GM18868 (cell line): ENCODE measurements around the gene GATAD1.
"Not testable (repeated sequence)": the region's sequence is repeated elsewhere in the genome, so short reads cannot be mapped to it uniquely, and the experiment has no call there.

ENCODE experiments used
- ATAC-seq: cut with Tn5 transposase; IDR thresholded peaks from one replicate; pipeline ENCODE4 v1.9.1; 2021; ENCODE audit warnings: mild to moderate bottlenecking, moderate library complexity; ENCODE audit not compliant: unreplicated experiment

The GATAD1 gene

DNA sequence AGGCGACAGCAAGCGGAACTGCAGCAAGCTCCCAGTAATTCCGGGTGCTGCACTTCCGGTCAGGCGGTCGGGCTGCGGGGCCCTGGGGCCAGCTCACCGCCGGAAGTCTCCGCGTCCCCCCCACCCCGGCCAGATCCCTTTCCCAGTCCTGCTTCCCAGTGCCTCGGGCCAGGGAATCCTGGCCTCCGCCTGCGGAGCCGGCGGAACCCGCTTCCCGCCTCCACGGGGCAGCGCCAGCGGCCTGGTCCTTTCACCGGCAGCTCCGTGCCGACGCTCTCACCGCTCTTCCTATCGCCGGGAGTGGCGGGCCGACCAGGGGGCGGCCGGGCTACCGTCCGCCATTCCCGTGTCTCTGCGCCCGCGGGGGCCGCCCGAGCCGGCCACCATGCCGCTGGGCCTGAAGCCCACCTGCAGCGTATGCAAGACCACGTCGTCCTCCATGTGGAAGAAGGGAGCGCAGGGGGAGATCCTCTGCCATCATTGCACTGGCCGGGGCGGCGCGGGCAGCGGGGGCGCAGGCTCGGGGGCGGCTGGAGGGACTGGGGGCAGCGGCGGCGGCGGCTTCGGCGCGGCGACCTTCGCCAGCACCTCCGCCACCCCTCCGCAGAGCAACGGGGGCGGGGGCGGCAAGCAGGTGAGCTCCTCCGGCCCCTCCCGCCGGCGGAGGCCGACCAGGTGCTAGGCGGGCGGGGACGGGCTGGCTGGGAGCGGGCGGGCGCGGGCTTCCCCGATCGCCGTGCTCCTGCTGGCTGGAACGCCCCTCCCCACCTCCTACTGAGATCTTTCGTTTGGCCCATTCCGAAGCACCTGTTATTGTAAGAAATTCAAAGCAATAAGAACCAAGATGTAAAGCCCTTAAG is at the start of gene GATAD1:
Gene GATAD1 (plus strand): TSS at position 138 of the 860 bp plus-strand sequence. CDS start 248 bp downstream, at position 386.
- ATAC-seq = peak; percentile 91

GRCh38 chr7:92397542-92397941 is 49.7 kb upstream of the GATAD1 start:
- ATAC-seq = no peak

GRCh38 chr7:92400013-92400412 is 47.3 kb upstream of the GATAD1 start:
- ATAC-seq = no peak

DNA sequence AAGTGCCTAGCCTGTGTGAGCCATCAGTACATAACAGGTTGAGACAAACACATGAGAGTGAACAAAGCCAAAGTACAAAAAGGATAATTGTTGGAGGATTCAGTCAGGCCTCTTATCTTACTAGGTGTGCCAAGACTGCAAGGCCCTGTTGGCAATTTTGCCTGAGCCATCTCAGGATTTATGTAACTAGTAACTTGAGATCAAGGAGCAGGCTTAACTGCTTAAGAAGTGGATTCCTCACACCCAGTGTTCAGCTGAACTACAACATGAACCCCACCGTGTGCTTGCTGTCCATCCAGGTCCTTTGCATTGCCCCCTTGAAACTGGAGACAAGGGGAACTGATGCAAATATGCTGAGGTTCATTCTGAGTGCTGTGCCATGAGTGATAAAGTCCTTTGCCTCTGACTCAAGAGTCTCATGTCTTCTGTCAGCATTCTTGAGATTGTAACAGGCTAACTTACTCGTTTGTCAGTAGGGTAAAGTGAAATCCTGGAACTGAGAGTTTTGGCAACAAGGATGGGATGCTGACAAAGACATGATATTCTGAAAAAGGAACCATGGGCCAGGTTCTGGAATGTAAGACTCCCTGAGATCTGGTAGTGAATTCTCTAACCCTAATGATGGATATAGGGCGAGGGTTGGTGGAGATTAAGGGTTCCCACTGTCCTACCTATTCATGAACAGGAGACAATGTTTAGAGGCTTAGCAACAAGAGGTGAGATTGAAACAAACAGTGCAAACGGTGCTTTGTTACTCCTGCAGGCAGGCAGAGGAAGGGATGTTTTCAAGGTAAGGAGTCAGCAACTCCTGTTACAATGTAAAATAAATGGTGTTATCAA is 44.1 kb upstream of the GATAD1 start:
- no peak for ATAC-seq

DNA sequence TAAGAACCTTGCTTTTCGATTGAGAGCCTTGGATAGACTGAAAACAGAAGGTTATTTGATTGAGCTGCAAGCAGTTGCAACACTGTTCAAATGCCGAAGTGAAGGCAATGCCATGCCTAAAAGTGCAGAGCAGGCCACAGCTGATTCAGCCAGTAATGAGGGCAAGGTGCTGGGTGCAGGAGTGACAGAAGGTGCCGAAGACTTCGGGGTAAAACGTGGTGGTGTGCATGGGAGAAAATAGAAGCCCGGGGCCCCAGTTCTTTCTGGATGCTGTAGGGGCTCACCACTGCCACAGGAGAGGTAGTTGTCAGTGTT is 43.6 kb upstream of the GATAD1 start:
- ATAC-seq = no peak

GRCh38 chr7:92404170-92404614 is 43.1 kb upstream of the GATAD1 start:
- ATAC-seq = no peak

DNA sequence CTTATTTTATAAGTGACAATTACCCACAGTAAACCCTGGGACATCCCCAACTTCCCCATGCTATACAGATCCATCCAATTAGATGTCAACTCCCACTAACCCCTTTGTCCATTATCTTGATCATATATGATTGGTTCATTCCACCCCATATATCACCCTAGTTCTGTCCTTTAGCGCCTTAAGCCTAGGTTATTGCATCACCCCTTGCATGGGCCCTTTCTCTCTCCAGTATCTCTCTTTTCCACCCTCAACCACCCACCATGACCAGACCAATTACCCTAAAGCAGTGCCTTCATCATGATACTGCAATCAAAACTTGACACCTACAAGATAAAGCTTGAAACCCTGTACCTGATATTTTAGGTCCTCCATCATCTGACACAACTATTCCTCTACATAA is 37.9 kb upstream of the GATAD1 start:
- ATAC-seq = no peak

- not testable (repeated sequence) for ATAC-seq
Observed at GRCh38 chr7:92410162-92410561, 37.1 kb upstream of the GATAD1 start.

- ATAC-seq = no peak
Observed at GRCh38 chr7:92412745-92413144, 34.5 kb upstream of the GATAD1 start.

DNA sequence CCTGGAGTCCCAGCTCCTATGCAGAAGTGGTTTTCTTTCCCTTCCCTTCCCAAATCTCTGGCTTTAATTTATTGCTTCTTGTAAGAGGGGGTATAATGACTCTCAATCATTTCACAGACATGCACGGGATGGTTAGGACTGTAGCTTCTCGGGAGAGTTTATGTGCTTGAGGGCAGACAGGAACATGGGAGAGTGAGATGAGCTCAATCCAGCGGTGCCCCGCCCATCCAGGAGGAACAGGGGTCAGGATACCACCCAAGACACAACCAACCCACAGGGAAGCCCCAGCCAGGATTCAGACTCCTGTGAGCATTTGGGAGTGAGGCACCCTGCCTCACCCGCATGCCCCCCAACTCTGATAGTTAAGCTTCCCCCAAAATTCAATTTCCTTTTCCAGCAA is 33.7 kb upstream of the GATAD1 start:
- ATAC-seq = no peak

DNA sequence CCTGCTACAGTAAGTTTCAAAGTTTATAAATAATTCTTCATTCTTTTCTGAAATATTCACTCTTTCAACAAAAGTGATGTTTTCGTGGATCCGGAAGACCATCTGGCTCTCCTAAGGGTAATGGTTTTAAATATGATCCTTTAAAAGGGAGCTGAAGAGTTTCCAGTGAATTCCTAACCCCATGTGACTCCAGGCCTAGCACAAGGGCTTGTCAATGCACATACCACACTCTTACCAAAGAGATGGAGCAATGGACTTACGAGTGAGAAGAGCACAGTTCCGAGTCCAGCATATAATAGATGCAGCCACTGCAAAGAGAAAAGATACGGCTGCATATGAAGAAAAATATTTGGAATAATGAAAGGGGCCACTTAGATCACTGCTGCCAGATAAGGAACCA is 32.1 kb upstream of the GATAD1 start:
- ATAC-seq = no peak

- no peak for ATAC-seq
Observed at GRCh38 chr7:92417913-92418312, 29.4 kb upstream of the GATAD1 start.

GRCh38 chr7:92421676-92422435 is 25.4 kb upstream of the GATAD1 start:
- ATAC-seq = no peak

DNA sequence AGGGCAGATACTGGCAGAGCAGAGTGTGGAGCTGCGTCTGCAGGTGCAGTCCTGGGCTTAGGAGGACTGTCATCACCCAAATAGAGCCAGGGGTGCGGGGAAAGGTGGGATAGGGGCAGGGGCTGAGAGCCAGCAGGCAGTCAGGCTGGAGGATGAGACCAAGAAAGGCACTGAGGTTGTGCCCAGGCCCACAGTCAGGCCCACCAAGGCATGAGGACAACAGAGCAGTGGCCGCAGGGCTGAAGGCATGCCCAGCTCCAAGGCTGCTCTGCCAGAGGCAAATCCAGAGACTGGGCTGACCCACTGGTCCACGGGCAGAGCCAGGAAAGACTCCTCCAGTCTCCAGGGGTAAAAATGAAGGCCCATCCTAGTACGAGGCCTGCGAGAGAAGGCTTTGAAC is 24.4 kb upstream of the GATAD1 start:
- no peak for ATAC-seq

DNA sequence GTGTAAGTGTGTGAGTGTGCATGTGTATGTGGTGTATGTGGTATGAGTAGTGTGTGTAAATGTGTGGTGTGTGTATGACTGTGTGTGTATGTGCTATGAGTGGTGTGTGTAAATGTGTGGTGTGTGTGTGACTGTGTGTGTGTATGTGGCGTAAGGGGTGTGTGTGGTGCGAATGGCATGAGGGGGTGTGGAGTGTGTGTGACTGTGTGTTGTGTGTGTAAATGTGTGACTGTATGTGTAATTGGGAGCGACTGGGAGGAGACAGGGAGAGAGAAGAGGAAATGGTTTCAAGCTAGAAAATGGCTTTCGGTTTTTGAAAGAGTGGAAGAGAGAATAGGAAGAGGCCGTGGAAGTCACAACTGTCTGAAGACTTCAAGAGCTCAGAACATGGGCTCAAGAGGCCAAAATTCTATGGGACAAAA is 23.6 kb upstream of the GATAD1 start:
- ATAC-seq = no peak

DNA sequence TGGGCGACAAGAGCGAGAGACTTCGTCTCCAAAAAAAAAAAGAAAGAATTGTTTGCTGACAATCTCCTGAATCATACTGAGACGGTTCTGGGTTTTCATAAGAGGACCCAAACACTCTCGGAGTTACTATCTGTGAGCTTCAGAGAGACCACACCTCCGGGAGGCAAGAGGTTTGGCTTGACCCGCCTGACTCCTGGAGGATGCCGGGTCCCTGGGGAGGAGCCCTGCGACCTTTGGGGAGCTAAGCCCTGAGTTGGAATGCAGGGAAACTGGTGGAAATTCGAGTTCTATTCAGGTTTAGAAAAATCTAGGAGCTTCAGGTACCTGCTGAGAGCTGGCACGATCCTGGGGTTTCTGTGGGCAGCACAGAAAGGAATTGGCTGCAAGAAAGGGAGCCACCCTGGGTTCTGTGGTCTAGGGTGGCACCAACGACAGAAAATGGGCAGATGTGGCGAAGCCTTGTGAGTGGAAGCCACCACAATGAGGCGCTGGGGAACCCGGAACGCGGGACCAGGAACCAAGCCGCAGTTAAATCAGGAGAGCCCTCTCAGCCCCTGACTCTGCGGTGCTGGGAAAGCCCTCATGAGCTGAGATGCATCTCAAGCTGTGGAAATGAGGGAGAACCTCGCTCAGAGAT is 21.9 kb upstream of the GATAD1 start:
- no peak for ATAC-seq

DNA sequence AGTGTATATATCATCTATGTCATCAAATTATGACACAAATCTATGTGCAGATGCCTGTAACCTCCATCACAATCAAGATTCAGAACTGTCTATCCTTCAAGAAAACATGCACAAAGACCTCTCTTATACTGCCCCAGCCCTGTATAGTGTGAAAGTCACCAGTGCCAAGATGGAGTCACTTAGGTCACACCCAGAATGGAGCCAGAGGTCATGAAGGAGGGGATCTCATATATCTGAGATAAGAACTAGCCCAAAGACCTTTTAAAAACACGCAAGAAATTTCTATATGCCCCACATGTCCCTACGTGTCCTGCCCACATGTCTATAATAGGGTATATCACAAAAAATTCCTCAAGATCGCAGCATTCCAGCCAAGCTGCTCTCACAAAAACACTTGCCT is 20.1 kb upstream of the GATAD1 start:
- no peak for ATAC-seq

- ATAC-seq = no peak
Observed at GRCh38 chr7:92432299-92432946, 14.9 kb upstream of the GATAD1 start.

DNA sequence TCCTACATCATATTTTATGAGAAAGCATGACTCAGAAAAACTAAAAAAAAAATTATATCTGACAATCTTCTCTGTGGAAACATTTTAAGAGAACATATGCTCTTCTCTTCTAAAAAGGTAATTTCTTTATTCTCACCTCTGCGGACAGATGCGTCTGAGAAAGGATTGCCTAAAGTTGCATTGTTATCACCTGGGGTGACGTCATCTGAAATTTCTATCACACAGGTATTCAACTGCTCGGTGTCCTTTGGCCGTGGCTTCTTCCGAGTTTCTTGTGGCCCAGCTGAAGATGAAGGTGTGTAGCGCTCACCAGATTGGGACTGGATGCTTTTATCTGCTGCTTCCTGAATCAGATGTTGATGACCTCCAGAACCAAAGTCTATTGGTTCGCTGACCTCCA is 14.3 kb upstream of the GATAD1 start:
- no peak for ATAC-seq

GRCh38 chr7:92435542-92435941 is 11.7 kb upstream of the GATAD1 start:
- no peak for ATAC-seq
